ENCODE results near the gene ZNF334.

ZNF334 gene

GRCh38 chr20:46512943-46513844, at the start of gene ZNF334:
Gene ZNF334 (minus strand): TSS chr20:46513559. CDS start chr20:46512102, 1,457 bp downstream.
- DNase-seq = peak in 1 of 2 experiments; percentile 29

- peak in 1 of 2 experiments; percentile 62 for DNase-seq
Measured at GRCh38 chr20:46562373-46563169, 49.2 kb upstream of the ZNF334 start.

- no peak for DNase-seq
Measured at GRCh38 chr20:46562009-46562372, 48.6 kb upstream of the ZNF334 start.

GRCh38 chr20:46559685-46560440, 46.5 kb upstream of the ZNF334 start:
- no peak for DNase-seq

- DNase-seq = no peak
Measured at GRCh38 chr20:46559001-46559400, 45.6 kb upstream of the ZNF334 start.

GRCh38 chr20:46558511-46558959, 45.2 kb upstream of the ZNF334 start:
- no peak for DNase-seq

- DNase-seq = no peak
Measured at GRCh38 chr20:46557231-46557956, 44.0 kb upstream of the ZNF334 start.

GRCh38 chr20:46555370-46555956, 42.1 kb upstream of the ZNF334 start:
- DNase-seq = no peak

GRCh38 chr20:46554828-46555227, 41.5 kb upstream of the ZNF334 start:
- DNase-seq = no peak

- DNase-seq = no peak
Measured at GRCh38 chr20:46553926-46554325, 40.6 kb upstream of the ZNF334 start.

GRCh38 chr20:46552460-46553420, 39.4 kb upstream of the ZNF334 start:
- no peak for DNase-seq

- DNase-seq = no peak
Measured at GRCh38 chr20:46551522-46552381, 38.4 kb upstream of the ZNF334 start.

- DNase-seq = no peak
Measured at GRCh38 chr20:46550461-46550860, 37.1 kb upstream of the ZNF334 start, which contains the start of gene OCSTAMP. Gene OCSTAMP (minus strand): TSS chr20:46550654. CDS start chr20:46550560, 94 bp downstream.

GRCh38 chr20:46549188-46549972, 36.0 kb upstream of the ZNF334 start:
- DNase-seq = no peak

GRCh38 chr20:46548688-46549087, 35.3 kb upstream of the ZNF334 start:
- DNase-seq = no peak

- DNase-seq = no peak
Measured at GRCh38 chr20:46547995-46548394, 34.6 kb upstream of the ZNF334 start.

GRCh38 chr20:46546936-46547335, 33.6 kb upstream of the ZNF334 start:
- no peak for DNase-seq

- no peak for DNase-seq
Measured at GRCh38 chr20:46546298-46546697, 32.9 kb upstream of the ZNF334 start.

GRCh38 chr20:46545827-46546138, 32.4 kb upstream of the ZNF334 start:
- no peak for DNase-seq

Data from cerebellar nuclear complex (tissue), 1 donor.